Endothelial cell of hepatic sinusoid (primary cell): ENCODE results near the gene MEX3B.

ENCODE experiments used
- in situ Hi-C: cut with HindIII; loops from 2 replicates; pipeline ENCODE4 v1.10.0; 2017; ENCODE audit warnings: low sequenced_read_pairs

MEX3B gene

GRCh38 chr15:82051664-82052063, 5.8 kb upstream of the MEX3B start:
- in situ Hi-C loops: no loop called here

- in situ Hi-C loops: loop anchor here (5.0 to 25.0 kb wide), 2 partner anchors 88 to 488 kb away; partner anchors contain the start of gene RPS17
These were observed 3.0 kb upstream of the MEX3B start for GRCh38 chr15:82048811-82049210.

GRCh38 chr15:82047453-82048400, 1.9 kb upstream of the MEX3B start:
- in situ Hi-C loops: loop anchor here (5.0 to 25.0 kb wide), 2 partner anchors 90 to 490 kb away; partner anchors contain the start of gene RPS17

- in situ Hi-C loops: loop anchor here (5.0 to 25.0 kb wide), 2 partner anchors 90 to 490 kb away; partner anchors contain the start of gene RPS17
These were observed 1.0 kb upstream of the MEX3B start for GRCh38 chr15:82046666-82047452.

- in situ Hi-C loops: loop anchor here (5.0 to 25.0 kb wide), 2 partner anchors 92 to 492 kb away; partner anchors contain the start of gene RPS17
These were observed 483 bp downstream of the MEX3B start for GRCh38 chr15:82045179-82045891.

GRCh38 chr15:82044373-82045178, 1.2 kb downstream of the MEX3B start:
- in situ Hi-C loops: loop anchor here (5.0 to 25.0 kb wide), 2 partner anchors 93 to 493 kb away; partner anchors contain the start of gene RPS17

- in situ Hi-C loops: loop anchor here (25.0 kb wide), 1 partner anchor 493 kb away; the partner anchor contains the start of gene RPS17
These were observed 1.9 kb downstream of the MEX3B start for GRCh38 chr15:82043796-82044372.

GRCh38 chr15:82043130-82043673, 2.6 kb downstream of the MEX3B start:
- in situ Hi-C loops: loop anchor here (25.0 kb wide), 1 partner anchor 494 kb away; the partner anchor contains the start of gene RPS17

GRCh38 chr15:82040862-82041261, 5.0 kb downstream of the MEX3B start:
- in situ Hi-C loops: loop anchor here (25.0 kb wide), 1 partner anchor 496 kb away; the partner anchor contains the start of gene RPS17

GRCh38 chr15:82040390-82040789, 5.4 kb downstream of the MEX3B start:
- in situ Hi-C loops: loop anchor here (25.0 kb wide), 1 partner anchor 497 kb away; the partner anchor contains the start of gene RPS17

GRCh38 chr15:82039871-82040270, 5.9 kb downstream of the MEX3B start:
- in situ Hi-C loops: loop anchor here (25.0 kb wide), 1 partner anchor 497 kb away; the partner anchor contains the start of gene RPS17

GRCh38 chr15:82036461-82036860, 9.4 kb downstream of the MEX3B start:
- in situ Hi-C loops: loop anchor here (25.0 kb wide), 1 partner anchor 501 kb away; the partner anchor contains the start of gene RPS17

GRCh38 chr15:82031871-82032270, 13.9 kb downstream of the MEX3B start:
- in situ Hi-C loops: loop anchor here (25.0 kb wide), 1 partner anchor 505 kb away; the partner anchor contains the start of gene RPS17

- in situ Hi-C loops: loop anchor here (25.0 kb wide), 1 partner anchor 507 kb away; the partner anchor contains the start of gene RPS17
These were observed 15.6 kb downstream of the MEX3B start for GRCh38 chr15:82030176-82030575.

GRCh38 chr15:82028163-82028562, 17.7 kb downstream of the MEX3B start:
- in situ Hi-C loops: loop anchor here (25.0 kb wide), 1 partner anchor 509 kb away; the partner anchor contains the start of gene RPS17

- in situ Hi-C loops: no loop called here
These were observed 23.8 kb downstream of the MEX3B start for GRCh38 chr15:82021992-82022391.

GRCh38 chr15:82020625-82021394, 25.0 kb downstream of the MEX3B start:
- in situ Hi-C loops: no loop called here

- in situ Hi-C loops: no loop called here
These were observed 27.6 kb downstream of the MEX3B start for GRCh38 chr15:82018201-82018600.
